Activated CD4-positive, alpha-beta T cell treated with anti-CD3 and anti-CD28 coated beads, Interleukin-2, amount 50 U/mL, for 24 hours (primary cell): ENCODE results near the gene RANBP17.
"Not testable (repeated sequence)": the region's sequence is repeated elsewhere in the genome, so short reads cannot be mapped to it uniquely, and the experiment has no call there.

Experiments used
- DNase-seq, 2 donors: peaks; one replicate each; pipeline ENCODE4 v3.0.0-alpha.2; 2020; ENCODE audit warnings: low read depth in 1 of 2, low spot score in 1 of 2

Gene RANBP17

GRCh38 chr5:171283753-171284152, 421.9 kb downstream of the RANBP17 start:
- DNase-seq, result no peak

GRCh38 chr5:171285465-171285864, 423.6 kb downstream of the RANBP17 start:
- no peak for DNase-seq

GRCh38 chr5:171288066-171288465, 426.2 kb downstream of the RANBP17 start:
- DNase-seq, result no peak

GRCh38 chr5:171291371-171291770, 429.6 kb downstream of the RANBP17 start:
- DNase-seq, result no peak

GRCh38 chr5:171295299-171295698, 433.5 kb downstream of the RANBP17 start:
- DNase-seq, result no peak

GRCh38 chr5:171295801-171296200, 434.0 kb downstream of the RANBP17 start:
- DNase-seq, result no peak

GRCh38 chr5:171297941-171298340, 436.1 kb downstream of the RANBP17 start:
- DNase-seq, result not testable (repeated sequence)

- no peak for DNase-seq
Observed at GRCh38 chr5:171299228-171299627, 437.4 kb downstream of the RANBP17 start.

- no peak for DNase-seq
Observed at GRCh38 chr5:171299851-171300250, 438.0 kb downstream of the RANBP17 start.

- no peak for DNase-seq
Observed at GRCh38 chr5:171300358-171300757, 438.5 kb downstream of the RANBP17 start.

GRCh38 chr5:171306166-171306565, 444.3 kb downstream of the RANBP17 start:
- no peak for DNase-seq

- no peak for DNase-seq
Observed at GRCh38 chr5:171306781-171307591, 445.2 kb downstream of the RANBP17 start.

GRCh38 chr5:171307789-171308452, 446.1 kb downstream of the RANBP17 start:
- DNase-seq, result no peak

GRCh38 chr5:171308453-171309275, 446.8 kb downstream of the RANBP17 start, which contains the start of gene TLX3:
TLX3 (plus strand) TSS chr5:171309248; CDS start chr5:171309366, 118 bp downstream.
- DNase-seq, result no peak

- no peak for DNase-seq
Observed at GRCh38 chr5:171309276-171310211, 447.7 kb downstream of the RANBP17 start.

GRCh38 chr5:171310212-171310818, 448.5 kb downstream of the RANBP17 start:
- no peak for DNase-seq

- DNase-seq, result no peak
Observed at GRCh38 chr5:171310819-171311321, 449.1 kb downstream of the RANBP17 start.

GRCh38 chr5:171311322-171312077, 449.7 kb downstream of the RANBP17 start:
- no peak for DNase-seq
